Mesangial cell (primary cell): ENCODE results near the gene PPP1R15B. TPM values are rescaled to one million over a fixed set of nuclear protein-coding genes. Genes with fewer than 3 reads are reported as not detected.

Experiments used
- total RNA-seq: library from RNA; depleted of rRNA; stranded (reverse); fragments of >200 nt; gene quantifications from 2 replicates; pipeline ENCODE4 v1.2.3, GENCODE V29; 2015

Gene PPP1R15B
- 25.7 and 28.8 TPM in 2 replicates for total RNA-seq

GRCh38 chr1:204411451-204412204, at the start of gene PPP1R15B:
Gene PPP1R15B (minus strand): TSS chr1:204411817. CDS start chr1:204411411, 406 bp downstream.

GRCh38 chr1:204359474-204360255, 52.0 kb downstream of the PPP1R15B start, which contains the start of gene PLEKHA6:
Gene PLEKHA6 (minus strand): TSS chr1:204359929. CDS start chr1:204273727, 86,202 bp downstream.

Other genes with a start within 250 kb of the PPP1R15B start
- 0.13 TPM in 1 of 2 replicates, not detected in the other for gene REN, start 245.5 kb downstream of the PPP1R15B start, total RNA-seq
- gene KISS1, start 215.3 kb downstream of the PPP1R15B start, total RNA-seq = 0.49 and 2.3 TPM in 2 replicates
- gene GOLT1A, start 197.8 kb downstream of the PPP1R15B start, total RNA-seq = 0.38 TPM in 1 of 2 replicates, not detected in the other
- gene PLEKHA6, start 51.9 kb downstream of the PPP1R15B start, total RNA-seq = 8.6 and 16.6 TPM in 2 replicates
- 1.1 and 4.8 TPM in 2 replicates for gene PIK3C2B, start 83.0 kb upstream of the PPP1R15B start, total RNA-seq
- 8.3 and 15.1 TPM in 2 replicates for gene MDM4, start 104.6 kb upstream of the PPP1R15B start, total RNA-seq